Peyer's patch (tissue), 4 donors: Measurements from ENCODE around the gene PSMC3IP.

Source experiments
- CTCF ChIP-seq, 6 experiments: fragments of 450-650 bp in 4 of 6; fragments of 200-600 bp in 2 of 6; sonication (generic) in 1 of 6; IDR thresholded peaks; one replicate each; pipeline ENCODE4 v1.5.1; 2017 to 2019; ENCODE audit warnings: antibody characterized with exemption in 6 of 6, mild to moderate bottlenecking in 3 of 6, moderate library complexity in 1 of 6
- POLR2A ChIP-seq, 2 donors: fragments of 450-650 bp; IDR thresholded peaks; one replicate each; pipeline ENCODE4 v1.5.1; 2017; ENCODE audit warnings: antibody characterized with exemption in 2 of 2, mild to moderate bottlenecking in 2 of 2, moderate library complexity in 2 of 2

GRCh38 chr17:42531455-42532354 is 45.8 kb downstream of the PSMC3IP start:
- TF ChIP-seq CTCF (IDR thresholded peaks at IDR 0.05) (peak in 5 of 6 experiments; percentile 46 to 75 (median 68)), POLR2A (IDR thresholded peaks at IDR 0.05) (peak; percentile 13 to 65)
